H9 (cell line): Measurements from ENCODE around the gene CTNNA3. TPM values are rescaled to one million over a fixed set of nuclear protein-coding genes. Genes with fewer than 3 reads are reported as not detected.

Experiments used
- DNase-seq: peaks from one replicate; pipeline ENCODE4 v3.0.0-alpha.2; 2017
- H2AFZ ChIP-seq: one replicate; pipeline ENCODE4 v1.6.1; 2013; ENCODE audit warnings: mild to moderate bottlenecking, low read length, control low read depth, moderate library complexity
- H2AK5ac ChIP-seq: 2 replicates; pipeline ENCODE4 v1.6.1; 2013; ENCODE audit warnings: low read length, control low read depth, mixed read lengths; ENCODE audit not compliant: insufficient read length
- H2BK120ac ChIP-seq: one replicate; pipeline ENCODE4 v1.6.1; 2013; ENCODE audit warnings: low read depth, mild to moderate bottlenecking, low read length, control low read depth, inconsistent platforms; ENCODE audit not compliant: poor library complexity, severe bottlenecking
- H2BK12ac ChIP-seq: 2 replicates; pipeline ENCODE4 v1.6.1; 2013; ENCODE audit warnings: low read length, control low read depth, mixed read lengths, low read depth; ENCODE audit not compliant: insufficient read length
- H2BK15ac ChIP-seq: 2 replicates; pipeline ENCODE4 v1.6.1; 2013; ENCODE audit warnings: low read depth, low read length, control low read depth
- H2BK20ac ChIP-seq: one replicate; pipeline ENCODE4 v1.6.1; 2013; ENCODE audit warnings: low read depth, mild to moderate bottlenecking, low read length, control low read depth, inconsistent platforms; ENCODE audit not compliant: poor library complexity, severe bottlenecking
- H2BK5ac ChIP-seq: 2 replicates; pipeline ENCODE4 v1.6.1; 2013; ENCODE audit warnings: low read length, control low read depth, mixed read lengths; ENCODE audit not compliant: insufficient read length
- H3K14ac ChIP-seq: 2 replicates; pipeline ENCODE4 v1.6.1; 2013; ENCODE audit warnings: low read length, control low read depth; ENCODE audit not compliant: insufficient read depth
- H3K18ac ChIP-seq: 2 replicates; pipeline ENCODE4 v1.6.1; 2013; ENCODE audit warnings: low read depth, mild to moderate bottlenecking, mixed read lengths, low read length, control low read depth; ENCODE audit not compliant: insufficient read length
- H3K23ac ChIP-seq: 2 replicates; pipeline ENCODE4 v1.6.1; 2013; ENCODE audit warnings: low read length, control low read depth, mixed read lengths, low read depth; ENCODE audit not compliant: insufficient read length
- H3K23me2 ChIP-seq: 2 replicates; pipeline ENCODE4 v1.6.1; 2013; ENCODE audit warnings: low read depth, mild to moderate bottlenecking, mixed read lengths, low read length, control low read depth; ENCODE audit not compliant: insufficient read length, poor library complexity, severe bottlenecking
- H3K27ac ChIP-seq: 2 replicates; pipeline ENCODE4 v1.5.1; 2013; ENCODE audit warnings: low read length, control low read depth, mixed read lengths, low read depth; ENCODE audit not compliant: insufficient read length
- H3K27me3 ChIP-seq: 2 replicates; pipeline ENCODE4 v1.6.1; 2013; ENCODE audit warnings: low read length, control low read depth, inconsistent platforms; ENCODE audit not compliant: insufficient read depth
- H3K4ac ChIP-seq: 2 replicates; pipeline ENCODE4 v1.6.1; 2013; ENCODE audit warnings: low read depth, mild to moderate bottlenecking, control low read depth, inconsistent platforms, low read length, moderate library complexity
- H3K4me1 ChIP-seq: 2 replicates; pipeline ENCODE4 v1.6.1; 2013; ENCODE audit warnings: low read length, control low read depth, inconsistent platforms; ENCODE audit not compliant: insufficient read depth
- H3K4me2 ChIP-seq: 2 replicates; pipeline ENCODE4 v1.6.1; 2013; ENCODE audit warnings: low read length, control low read depth, mixed read lengths; ENCODE audit not compliant: insufficient read length, insufficient read depth
- H3K56ac ChIP-seq: 2 replicates; pipeline ENCODE4 v1.6.1; 2013; ENCODE audit warnings: low read depth, mild to moderate bottlenecking, mixed read lengths, low read length, control low read depth; ENCODE audit not compliant: insufficient read length
- H3K79me1 ChIP-seq: 2 replicates; pipeline ENCODE4 v1.6.1; 2013; ENCODE audit warnings: low read depth, mild to moderate bottlenecking, moderate library complexity, low read length, control low read depth, inconsistent platforms; ENCODE audit not compliant: insufficient read depth, poor library complexity, severe bottlenecking
- H3K79me2 ChIP-seq: 2 replicates; pipeline ENCODE4 v1.6.1; 2013; ENCODE audit warnings: low read length, control low read depth, inconsistent platforms; ENCODE audit not compliant: insufficient read depth
- H3K9ac ChIP-seq: 2 replicates; pipeline ENCODE4 v1.6.1; 2013; ENCODE audit warnings: low read length, control low read depth, mixed read lengths; ENCODE audit not compliant: insufficient read length; ENCODE audit errors: extremely low read depth
- H3K9me3 ChIP-seq: one replicate; pipeline ENCODE4 v1.6.1; 2013; ENCODE audit warnings: low read depth, low read length, inconsistent platforms; ENCODE audit not compliant: control insufficient read depth
- H3T11ph ChIP-seq: one replicate; pipeline ENCODE4 v1.6.1; 2013; ENCODE audit warnings: mild to moderate bottlenecking, low read length, control low read depth, inconsistent platforms
- H4K20me1 ChIP-seq: one replicate; pipeline ENCODE4 v1.6.1; 2013; ENCODE audit not compliant: control insufficient read depth, insufficient read length, insufficient read depth
- H4K5ac ChIP-seq: 2 replicates; pipeline ENCODE4 v1.6.1; 2013; ENCODE audit warnings: low read depth, mild to moderate bottlenecking, mixed read lengths, low read length, control low read depth; ENCODE audit not compliant: insufficient read length
- H4K8ac ChIP-seq: replicated peaks from 2 replicates; pipeline ENCODE4 v1.6.1; 2013; ENCODE audit warnings: low read length, control low read depth, mixed read lengths, low read depth; ENCODE audit not compliant: insufficient read length
- H4K91ac ChIP-seq: 2 replicates; pipeline ENCODE4 v1.6.1; 2013; ENCODE audit warnings: low read depth, mild to moderate bottlenecking, moderate library complexity, mixed read lengths, low read length, control low read depth; ENCODE audit not compliant: insufficient read length
- H3K27ac Mint-ChIP-seq, 3 experiments: 2 replicates in 2 of 3; 3 replicates in 1 of 3; pipeline ENCODE4 v1.8.0; 2020 to 2021; ENCODE audit warnings: mixed read lengths in 3 of 3, mild to moderate bottlenecking in 1 of 3, moderate library complexity in 1 of 3
- H3K27me3 Mint-ChIP-seq: 2 replicates; pipeline ENCODE4 v1.8.0; 2021; ENCODE audit warnings: low read depth, mild to moderate bottlenecking, moderate library complexity, mixed read lengths
- H3K36me3 Mint-ChIP-seq, 3 experiments: 2 replicates in 2 of 3; 3 replicates in 1 of 3; pipeline ENCODE4 v1.8.0; 2020 to 2021; ENCODE audit warnings: low read depth in 3 of 3, mixed read lengths in 3 of 3; ENCODE audit not compliant: insufficient read depth in 1 of 3
- H3K4me1 Mint-ChIP-seq, 2 experiments: 2 replicates each; pipeline ENCODE4 v1.8.0; 2020; ENCODE audit warnings: mixed read lengths in 2 of 2
- H3K4me3 Mint-ChIP-seq, 2 experiments: 2 replicates in 1 of 2; 3 replicates in 1 of 2; pipeline ENCODE4 v1.8.0; 2020 to 2021; ENCODE audit warnings: mild to moderate bottlenecking in 2 of 2, mixed read lengths in 2 of 2, moderate library complexity in 1 of 2
- H3K9me3 Mint-ChIP-seq, 2 experiments: 2 replicates in 1 of 2; 3 replicates in 1 of 2; pipeline ENCODE4 v1.8.0; 2020; ENCODE audit warnings: mild to moderate bottlenecking in 2 of 2, mixed read lengths in 2 of 2, moderate library complexity in 1 of 2
- CTCF ChIP-seq: fragments of 200-600 bp; sonication (generic); conservative IDR thresholded peaks from 3 replicates; pipeline ENCODE4 v1.8.0; 2021; ENCODE audit warnings: antibody characterized with exemption, mild to moderate bottlenecking
- WGBS: extraction: QIAGEN DNeasy Blood & Tissue Kit; methylation state at CpG from one replicate; pipeline ENCODE4 v1.1.7; 2013; ENCODE audit warnings: missing lambda C conversion rate, low lambda C conversion rate, mixed read lengths; ENCODE audit not compliant: insufficient read length; ENCODE audit errors: extremely low coverage; 5-methylcytosine and 5-hydroxymethylcytosine counted together
- total RNA-seq: library from RNA; stranded (reverse); gene quantifications from 2 replicates; pipeline ENCODE4 v1.2.1, GENCODE V29; 2021

CTNNA3 gene
- total RNA-seq, 1 experiment from 2014 or later: 3.3 TPM

DNA sequence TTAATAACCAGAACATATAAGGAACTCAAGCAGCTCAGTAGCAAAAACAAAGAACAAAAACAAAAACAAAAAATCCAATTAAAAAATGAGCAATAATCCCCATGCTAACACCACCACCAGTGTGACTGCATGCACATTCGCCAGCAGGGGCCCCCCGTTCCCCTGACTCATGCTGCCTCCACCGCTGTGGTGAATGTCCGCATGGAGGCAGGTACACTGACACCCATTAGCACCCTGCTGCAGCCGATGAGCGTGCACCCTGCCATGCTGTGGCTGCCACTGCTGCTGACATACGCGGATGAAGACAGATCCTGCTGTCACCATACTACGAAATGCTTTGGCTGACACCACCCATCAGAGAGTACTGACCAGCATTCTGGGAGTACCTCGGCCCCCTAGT lies 1091.8 kb downstream of the CTNNA3 start:
- DNase-seq: peak; percentile 70
- H4K91ac ChIP-seq: no peak overlapping the region
- peak; percentile 56; the same call in 2 of the 3 replicates for TF ChIP-seq CTCF
- no peak overlapping the region for H2AK5ac ChIP-seq
- H3K4me1 ChIP-seq: no peaks in the 10 kb centered on the region
- no peak overlapping the region for H2AFZ ChIP-seq
- H3K9ac ChIP-seq: no peak overlapping the region
- no peaks in the 10 kb centered on the region for H4K20me1 ChIP-seq
- no peaks in the 10 kb centered on the region for H3K23me2 ChIP-seq
- H4K8ac ChIP-seq: no peak overlapping the region
- H3K27me3 ChIP-seq: no peaks in the 10 kb centered on the region
- H3K79me2 ChIP-seq: no peaks in the 10 kb centered on the region
- H2BK120ac ChIP-seq: no peak overlapping the region
- no peak overlapping the region for H3K27ac ChIP-seq
- no peaks in the 10 kb centered on the region for H3K9me3 ChIP-seq
- no peak overlapping the region for H2BK5ac ChIP-seq
- no peak overlapping the region for H3K14ac ChIP-seq
- no peak overlapping the region for H2BK15ac ChIP-seq
- no peak overlapping the region for H3T11ph ChIP-seq
- peaks cover 20 to 29% of the 10 kb centered on the region in 2 experiments for H3K9me3 Mint-ChIP-seq
- H3K27ac Mint-ChIP-seq: peak overlapping the region in 1 of 3 experiments; percentile 37; a peak in 1 of 7 replicates
- no peaks in the 10 kb centered on the region for H3K27me3 Mint-ChIP-seq
- WGBS: no CpG with 5 or more reads among the region's 10 CpGs
- peaks cover 0 to 2% of the 10 kb centered on the region in 2 experiments; a peak in 1 of 4 replicates for H3K4me1 Mint-ChIP-seq
- H3K18ac ChIP-seq: no peak overlapping the region
- no peak overlapping the region for H3K4ac ChIP-seq
- no peak overlapping the region for H3K23ac ChIP-seq
- H2BK20ac ChIP-seq: no peak overlapping the region
- H4K5ac ChIP-seq: no peak overlapping the region
- H3K4me2 ChIP-seq: no peak overlapping the region
- no peak overlapping the region for H3K4me3 Mint-ChIP-seq
- H2BK12ac ChIP-seq: no peak overlapping the region
- no peaks in the 10 kb centered on the region for H3K79me1 ChIP-seq
- H3K36me3 Mint-ChIP-seq: peaks cover 9 to 30% (median 13%) of the 10 kb centered on the region in 3 experiments; a peak in 6 of 7 replicates
- no peak overlapping the region for H3K56ac ChIP-seq
